HG03097 (cell line): Measurements from ENCODE around the gene SLC24A3.

Experiments
- ATAC-seq: cut with Tn5 transposase; IDR thresholded peaks from one replicate; pipeline ENCODE4 v1.9.1; 2021; ENCODE audit not compliant: unreplicated experiment, low FRiP score

SLC24A3 gene

DNA sequence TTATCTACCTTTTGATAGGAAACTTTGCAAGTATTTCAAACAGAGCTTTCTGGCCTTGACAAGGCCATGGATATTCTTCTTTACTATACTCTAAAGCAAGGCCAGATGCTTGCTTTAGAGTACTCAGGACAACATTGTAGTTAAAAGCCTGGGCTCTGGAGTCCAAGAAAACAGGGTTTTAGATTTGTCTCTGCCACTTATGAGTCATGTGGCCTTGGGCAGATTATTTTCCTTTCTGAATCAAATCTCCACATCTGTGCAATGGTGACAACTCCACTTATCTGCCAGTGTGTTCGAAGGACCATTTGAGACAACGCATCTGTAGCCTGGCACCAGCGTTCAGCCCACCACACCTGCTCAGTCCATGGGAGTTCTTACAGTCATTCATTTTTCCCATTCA, 279.7 kb downstream of the SLC24A3 start:
- ATAC-seq: no peak

DNA sequence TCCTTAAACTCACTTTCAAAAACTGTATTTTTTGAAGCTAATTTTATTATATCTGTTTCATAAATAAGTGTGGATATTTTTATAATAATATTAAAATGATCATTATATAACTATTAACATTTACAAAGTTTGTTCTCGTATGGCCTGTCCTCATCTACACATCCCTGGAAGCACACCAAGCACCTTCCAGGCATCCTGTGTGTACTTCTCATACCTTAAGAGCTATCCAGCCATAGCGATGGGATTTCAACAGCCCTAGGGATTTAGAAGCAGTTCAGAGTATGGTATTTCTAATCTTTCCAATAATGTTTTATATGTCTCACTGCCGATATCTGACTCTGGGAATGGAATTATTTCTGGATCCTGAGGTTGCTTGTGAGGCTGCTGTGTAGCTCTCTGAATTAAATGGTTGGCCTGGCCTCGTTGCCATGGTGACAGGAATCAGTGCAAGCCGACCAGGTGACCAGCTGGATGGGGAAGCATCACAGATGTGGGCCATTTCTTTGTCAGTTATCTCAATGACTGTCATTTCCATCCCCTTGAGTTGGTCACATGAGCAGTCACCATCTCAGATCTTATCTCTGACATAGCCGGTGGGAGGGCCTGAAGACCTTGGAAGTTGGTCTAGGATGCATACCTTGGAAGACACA, 280.4 kb downstream of the SLC24A3 start:
- no peak for ATAC-seq

DNA sequence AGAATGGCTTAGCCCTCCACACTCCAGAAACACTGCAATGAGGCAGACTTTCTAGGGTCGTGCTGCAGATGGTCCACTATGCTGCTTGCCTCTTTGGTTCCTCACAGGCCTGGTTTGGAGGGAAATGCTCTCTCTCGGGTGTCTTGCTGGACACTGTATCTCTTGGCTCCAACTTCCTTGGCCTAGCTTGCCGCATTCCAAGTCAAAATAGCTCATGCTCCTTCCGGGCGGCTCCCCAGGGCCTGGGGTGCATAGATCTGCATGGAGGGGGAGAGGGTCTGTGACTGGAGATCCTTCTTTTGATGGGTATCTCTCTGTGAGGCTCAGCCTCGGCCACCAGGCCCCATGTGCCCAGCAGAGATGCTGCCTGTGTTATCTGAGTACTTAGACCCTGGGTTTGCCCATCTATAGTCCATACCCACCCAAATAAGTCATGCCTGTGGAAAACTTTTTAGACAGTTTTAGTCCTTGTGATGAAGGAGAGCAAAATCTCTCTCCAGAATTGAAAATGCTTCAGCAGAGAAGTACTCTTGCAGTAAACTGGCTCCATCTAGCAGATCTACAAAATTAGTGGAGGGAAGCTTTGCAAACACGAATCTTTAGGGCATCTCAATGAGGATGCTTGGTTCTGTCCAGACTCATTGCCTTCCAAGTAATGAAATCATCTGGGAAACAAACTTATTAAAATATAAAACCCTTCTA, 281.5 kb downstream of the SLC24A3 start:
- no peak for ATAC-seq

DNA sequence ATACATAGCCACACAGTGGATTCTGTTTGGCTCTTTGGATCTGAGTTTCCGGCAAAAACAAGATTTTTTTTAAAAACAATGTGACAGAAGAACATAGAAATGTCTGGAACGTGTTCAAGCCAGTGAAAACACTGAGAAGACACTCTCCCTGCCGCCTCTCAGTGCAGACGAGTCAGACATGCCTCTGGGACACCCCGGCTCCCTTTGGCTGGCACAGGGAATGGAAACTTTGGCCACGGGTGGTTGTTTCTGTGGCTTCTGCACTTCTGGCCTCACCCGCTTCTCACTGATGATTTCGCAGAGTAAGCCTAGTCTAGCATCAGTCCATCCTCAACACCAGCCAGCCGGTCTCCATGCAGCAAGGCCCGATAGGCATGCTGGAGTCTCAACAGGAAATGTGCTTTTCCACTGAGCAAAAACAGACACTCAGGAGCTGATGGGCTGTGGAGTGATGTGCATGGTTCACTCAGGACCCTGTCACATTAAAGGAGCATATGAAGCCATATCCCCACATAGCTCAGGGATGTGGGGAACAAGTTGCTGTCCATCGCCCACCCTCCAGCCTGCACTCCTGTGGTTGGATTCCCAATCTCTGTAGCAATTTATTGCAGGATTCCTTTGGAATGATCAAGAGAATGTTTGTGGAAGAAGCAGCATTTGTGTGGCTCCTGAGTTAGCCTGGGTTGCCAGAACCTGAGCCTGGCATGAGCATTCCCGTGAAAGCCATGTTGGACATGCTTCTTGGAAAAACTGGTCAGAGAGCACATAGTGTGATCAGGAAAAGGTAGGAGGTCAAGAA, 283.7 kb downstream of the SLC24A3 start:
- ATAC-seq: no peak

DNA sequence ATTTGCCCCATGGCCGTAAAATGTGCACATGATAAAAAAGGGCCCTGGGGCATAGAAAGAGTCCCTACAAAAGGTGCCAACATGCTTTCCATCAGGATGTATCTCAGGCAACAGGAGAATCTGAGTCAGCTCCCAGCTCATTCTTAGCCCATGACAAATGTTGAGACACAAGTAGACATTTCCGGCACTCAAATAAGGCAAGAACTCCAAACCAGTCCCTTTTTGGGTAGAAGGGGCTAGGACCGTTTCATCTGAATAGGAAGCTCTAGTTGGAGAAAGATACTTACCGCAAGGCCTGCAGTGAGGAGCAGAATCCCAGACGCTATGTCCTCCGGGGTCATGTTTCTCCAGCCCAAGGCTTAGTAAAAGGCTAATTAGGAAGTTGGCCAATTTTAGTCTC, 284.6 kb downstream of the SLC24A3 start:
- no peak for ATAC-seq

DNA sequence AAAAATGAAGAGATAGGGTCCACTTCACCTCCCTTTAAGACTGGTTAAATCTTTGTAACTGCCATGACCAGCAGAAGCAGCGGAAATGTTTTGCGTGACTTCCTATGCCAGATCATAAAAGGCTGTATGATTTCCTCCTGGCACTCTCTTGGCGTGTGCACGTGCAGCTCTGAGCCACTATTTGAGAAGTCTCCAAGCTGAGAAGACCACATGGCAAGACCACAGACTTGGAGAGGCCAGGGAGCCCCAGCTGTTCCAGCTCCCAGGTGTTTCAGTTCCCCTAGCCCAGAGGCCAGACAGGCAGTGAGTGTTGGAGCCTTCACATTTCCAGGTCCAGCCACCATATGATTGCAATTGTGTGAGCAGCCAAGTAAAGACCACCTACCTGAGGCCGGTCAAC, 286.3 kb downstream of the SLC24A3 start:
- ATAC-seq: no peak

DNA sequence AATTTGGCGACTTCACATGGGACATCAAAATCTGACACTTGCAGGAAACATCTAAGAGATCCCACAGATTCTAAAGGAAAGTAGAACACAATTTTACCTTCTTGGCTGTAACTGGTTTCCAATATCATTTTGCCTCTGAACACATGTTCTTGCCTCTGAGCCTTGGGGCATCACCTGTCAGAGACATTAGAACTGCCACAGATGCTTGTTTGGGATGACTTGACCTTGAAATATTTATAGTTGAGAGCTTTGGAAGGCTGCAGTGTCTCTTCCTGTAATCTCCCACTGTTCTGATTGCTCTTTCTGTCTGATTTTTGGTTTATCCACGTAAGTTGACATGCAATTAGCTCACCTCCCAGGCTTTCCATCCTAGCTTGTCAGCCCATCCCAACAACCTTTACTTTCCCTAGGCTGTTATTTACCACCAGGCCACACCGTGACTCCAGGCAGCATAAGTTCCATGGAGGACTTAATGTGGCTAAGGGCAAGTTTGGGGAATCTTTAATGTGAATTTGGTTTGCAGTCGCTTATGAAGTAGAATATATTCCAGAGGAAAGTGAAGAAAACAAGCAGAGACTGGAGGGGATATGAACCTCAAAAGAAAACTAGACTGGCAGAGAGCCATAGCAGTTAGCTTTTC, 289.2 kb downstream of the SLC24A3 start:
- no peak for ATAC-seq

DNA sequence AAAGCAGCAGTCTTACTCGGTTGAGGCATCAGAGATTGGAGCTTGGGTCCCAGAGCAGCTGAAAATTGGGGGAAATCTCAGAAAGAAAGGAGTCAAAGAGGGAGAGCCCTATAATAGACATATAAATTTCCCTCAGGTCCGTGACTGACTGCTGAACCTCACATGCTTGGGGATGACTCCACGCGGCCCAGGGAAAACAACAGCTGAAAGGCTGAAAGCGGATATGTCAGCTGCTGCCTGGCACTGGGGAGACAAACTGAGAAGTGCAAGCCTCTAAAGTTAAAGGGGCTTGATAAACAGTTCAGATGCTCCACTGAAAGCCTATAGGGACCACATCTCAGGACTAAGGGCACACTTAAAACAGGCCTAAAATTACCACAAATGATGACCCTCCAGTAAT, 289.7 kb downstream of the SLC24A3 start:
- no peak for ATAC-seq

DNA sequence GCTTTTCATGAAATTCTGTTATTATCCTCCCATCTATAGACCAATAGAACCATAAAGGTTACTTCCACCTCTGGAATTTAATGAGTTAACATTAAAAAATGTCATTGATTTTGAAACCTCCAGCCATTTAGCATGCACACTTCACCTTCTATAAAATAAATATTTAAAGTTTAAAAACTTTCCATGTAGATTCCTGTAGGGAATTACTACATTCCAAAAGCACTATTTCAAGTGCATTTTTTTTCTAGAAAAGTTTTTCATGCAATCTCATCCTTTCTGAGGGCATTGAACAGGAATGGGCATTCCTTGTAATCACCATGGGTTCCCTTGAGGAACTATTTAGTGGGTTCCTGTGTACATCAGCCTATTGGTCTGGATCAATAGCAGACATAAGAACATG, 291.8 kb downstream of the SLC24A3 start:
- no peak for ATAC-seq

DNA sequence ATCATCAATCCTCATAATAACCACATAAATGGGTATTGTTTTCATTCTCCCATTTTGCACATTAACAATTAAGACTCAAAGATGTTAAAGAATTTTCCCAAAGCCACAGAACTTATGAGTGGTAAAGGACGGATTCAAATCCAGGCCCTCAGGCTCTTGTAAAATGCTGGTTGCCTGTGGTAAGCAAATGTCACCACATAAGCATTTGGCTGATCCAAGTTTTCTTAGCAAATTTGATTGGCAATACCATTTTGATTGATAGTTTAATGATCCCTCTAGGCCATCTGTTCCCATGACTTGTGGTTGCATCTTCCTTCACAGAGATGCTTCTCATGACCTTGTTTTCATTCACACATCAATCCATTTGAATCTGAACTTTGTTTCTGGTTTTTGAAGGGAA, 293.6 kb downstream of the SLC24A3 start:
- no peak for ATAC-seq

DNA sequence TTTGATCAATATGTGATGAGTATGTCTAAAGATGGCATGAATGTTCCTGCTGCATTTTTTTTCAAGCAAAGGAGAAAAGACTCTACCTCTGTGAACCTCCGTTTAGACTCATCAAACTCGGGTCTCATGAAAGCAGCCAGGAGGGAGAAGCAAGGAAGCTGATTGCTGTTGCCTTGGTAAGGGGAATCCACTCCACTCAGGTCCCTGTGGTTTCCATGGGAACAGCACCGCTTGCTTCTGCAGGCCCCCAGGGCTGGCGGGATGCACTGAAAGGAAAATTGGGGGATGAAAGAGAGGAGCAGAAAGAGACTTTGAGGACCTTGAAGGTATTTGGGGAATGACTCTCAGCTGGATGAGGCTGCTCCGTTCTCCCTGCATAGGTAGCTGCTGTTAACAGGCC, 296.0 kb downstream of the SLC24A3 start:
- no peak for ATAC-seq

DNA sequence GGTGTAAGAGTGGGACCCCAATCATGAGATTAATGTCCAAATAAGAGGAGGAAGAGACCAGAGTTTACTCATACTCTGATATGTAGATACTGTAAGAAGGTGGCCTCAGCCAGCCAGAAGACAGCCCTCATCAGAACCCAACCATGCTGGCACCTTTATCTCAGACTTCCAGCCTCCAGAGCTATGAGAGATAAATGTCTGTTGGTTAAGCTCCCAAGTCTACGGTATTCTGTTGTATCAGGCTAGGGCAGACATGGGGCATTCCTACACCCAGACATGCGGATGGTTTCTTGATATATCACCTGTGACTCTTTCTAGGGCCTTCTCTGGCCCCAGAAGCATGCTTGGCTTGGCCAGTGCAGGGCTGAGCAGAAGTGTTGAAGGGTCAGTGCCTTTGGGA, 298.2 kb downstream of the SLC24A3 start:
- ATAC-seq: no peak

DNA sequence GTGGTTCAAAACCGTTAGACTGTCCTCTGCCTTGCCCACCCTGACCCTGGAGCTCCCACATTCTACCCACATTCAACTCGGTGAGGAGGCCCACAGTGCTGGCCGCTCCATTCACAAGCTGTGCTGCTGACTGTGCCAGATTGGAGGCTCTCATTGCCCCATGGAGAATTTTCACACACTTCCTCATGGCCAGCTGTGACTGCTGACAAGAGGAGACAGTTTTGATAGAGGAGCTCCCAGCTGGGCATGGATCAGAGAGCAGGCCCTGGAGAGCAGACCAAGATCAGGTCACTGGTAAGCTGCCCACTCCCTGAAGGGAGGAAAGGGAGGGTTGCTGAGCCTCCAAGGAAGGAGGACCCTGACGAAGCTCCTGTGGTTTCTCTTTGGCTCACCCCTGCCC, 299.5 kb downstream of the SLC24A3 start:
- ATAC-seq: no peak

DNA sequence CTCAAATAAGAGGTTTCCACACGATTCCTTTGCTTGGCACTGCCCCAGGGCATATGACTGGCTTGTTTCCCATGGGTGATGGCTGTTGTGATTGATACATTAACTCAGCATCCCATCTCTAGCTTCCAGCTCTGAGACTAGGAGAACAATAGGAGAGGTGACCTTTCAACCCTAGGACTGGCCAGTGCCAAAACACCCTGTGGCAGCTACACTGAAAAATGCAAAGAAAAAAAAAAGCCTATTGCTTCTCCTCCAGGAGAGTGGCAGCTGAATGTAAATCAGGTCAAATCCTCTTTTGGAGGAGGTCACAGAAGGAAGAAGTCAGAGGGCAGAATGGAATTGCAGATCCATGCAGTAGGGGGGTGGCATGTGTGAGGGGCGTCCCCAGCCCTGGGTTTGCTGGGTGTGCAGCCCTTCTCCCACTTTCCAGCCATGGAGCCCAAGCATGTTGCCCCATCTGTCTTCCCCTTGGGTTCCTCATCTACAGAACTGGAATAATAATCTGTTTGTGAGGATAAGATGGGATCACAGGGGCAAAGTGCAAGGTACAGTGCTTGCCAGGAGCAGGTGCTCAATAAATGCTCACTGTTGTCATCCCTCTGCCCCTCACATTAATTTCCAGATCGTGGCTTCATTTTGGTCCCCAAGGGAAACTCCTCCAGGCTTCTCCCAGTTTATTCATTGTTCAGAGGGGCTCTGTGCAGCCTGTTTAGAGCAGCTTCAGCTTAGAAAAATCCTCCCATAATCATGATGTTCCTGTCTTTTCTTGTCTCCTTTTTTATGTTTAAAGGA, 300.6 kb downstream of the SLC24A3 start:
- no peak for ATAC-seq

DNA sequence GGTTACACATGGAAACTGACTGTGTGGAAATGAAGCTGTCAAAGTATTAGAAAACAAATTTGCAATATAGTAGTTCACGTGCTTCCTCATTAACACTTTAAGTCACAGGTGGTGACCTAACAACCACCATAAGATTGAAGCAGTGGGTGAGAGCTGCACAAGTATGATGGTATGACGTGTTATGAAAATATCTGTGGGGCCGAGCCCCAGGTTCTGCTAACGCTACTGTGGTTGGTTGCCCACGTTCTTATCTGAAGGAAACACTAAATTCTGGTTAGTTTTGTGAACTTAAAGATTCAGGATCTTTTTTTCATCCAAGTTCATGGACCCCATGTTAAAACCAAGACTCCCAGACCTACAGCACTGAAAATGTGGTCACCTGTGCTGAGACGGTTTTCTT, 302.6 kb downstream of the SLC24A3 start:
- no peak for ATAC-seq

DNA sequence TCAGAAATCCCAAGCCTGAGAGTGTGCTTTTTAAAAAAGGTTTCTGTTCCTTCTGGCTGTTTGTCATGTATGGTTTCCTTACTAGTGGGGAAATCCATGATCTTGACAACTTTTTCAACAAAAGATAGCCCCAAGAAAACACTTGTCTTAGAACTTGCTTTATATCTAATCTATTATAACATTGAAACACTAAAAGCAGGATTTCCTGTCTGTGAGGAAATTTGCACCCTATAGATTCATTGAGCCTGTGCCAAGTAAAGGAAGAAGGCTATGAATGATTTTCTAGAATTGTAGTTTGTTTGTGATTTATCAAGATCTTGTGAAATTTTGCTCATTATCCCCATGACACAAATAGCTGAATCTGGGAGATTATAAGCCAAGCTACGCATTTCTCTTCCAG, 307.0 kb downstream of the SLC24A3 start:
- ATAC-seq: no peak

DNA sequence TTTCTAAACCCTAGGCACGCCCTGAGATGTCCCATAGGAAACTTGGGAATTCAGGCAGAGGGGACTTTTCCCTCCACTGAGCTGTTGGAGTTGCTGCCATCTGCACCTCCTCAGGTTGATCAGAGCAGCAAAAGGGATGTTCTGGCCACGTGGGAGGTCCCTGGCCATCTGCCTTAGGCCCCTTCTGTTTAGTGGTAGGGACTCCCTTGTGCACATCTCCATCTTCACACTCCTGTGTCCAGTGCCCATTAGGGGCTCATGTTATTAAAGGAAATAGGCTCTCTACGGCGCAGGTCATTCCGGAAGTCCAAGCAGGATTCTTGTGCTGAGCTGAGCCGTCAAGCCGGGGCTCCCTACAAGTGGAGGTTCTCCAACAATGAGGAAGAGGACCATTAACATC, 307.8 kb downstream of the SLC24A3 start:
- no peak for ATAC-seq

DNA sequence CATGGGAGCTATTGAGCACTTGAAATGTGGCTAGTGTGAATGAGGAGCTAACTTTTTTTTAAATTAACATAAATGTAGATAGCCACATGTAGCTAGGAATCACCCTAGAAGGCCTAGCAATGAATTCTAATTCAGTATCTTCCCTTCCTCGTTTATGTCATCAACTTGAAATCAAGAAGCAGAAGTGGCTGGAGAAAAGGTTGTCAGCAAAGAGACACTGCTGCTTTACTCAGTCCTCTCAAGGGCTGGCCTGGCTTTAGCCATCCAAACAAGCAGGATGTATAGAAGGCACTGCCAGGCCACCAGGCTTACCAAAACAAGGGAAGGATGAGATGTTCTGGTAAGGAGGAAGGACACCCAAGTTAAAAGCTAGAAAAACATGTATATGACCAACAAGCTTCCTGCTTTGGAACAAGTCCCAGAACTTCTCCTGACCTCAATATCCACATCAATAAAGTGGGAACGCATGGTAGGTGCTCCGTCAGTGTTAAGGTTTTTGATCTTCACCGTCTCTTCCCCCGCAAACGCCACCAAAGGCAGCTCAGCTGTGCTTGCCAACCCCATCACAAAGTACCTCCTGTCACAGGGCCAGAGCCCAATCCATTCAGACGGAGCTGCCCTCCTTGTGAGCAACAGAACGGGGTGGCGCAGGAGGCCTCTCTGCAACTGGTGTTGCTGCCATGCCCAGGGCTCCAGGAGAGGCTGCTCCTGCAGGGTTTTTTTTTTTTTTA, 309.8 kb downstream of the SLC24A3 start:
- no peak for ATAC-seq

DNA sequence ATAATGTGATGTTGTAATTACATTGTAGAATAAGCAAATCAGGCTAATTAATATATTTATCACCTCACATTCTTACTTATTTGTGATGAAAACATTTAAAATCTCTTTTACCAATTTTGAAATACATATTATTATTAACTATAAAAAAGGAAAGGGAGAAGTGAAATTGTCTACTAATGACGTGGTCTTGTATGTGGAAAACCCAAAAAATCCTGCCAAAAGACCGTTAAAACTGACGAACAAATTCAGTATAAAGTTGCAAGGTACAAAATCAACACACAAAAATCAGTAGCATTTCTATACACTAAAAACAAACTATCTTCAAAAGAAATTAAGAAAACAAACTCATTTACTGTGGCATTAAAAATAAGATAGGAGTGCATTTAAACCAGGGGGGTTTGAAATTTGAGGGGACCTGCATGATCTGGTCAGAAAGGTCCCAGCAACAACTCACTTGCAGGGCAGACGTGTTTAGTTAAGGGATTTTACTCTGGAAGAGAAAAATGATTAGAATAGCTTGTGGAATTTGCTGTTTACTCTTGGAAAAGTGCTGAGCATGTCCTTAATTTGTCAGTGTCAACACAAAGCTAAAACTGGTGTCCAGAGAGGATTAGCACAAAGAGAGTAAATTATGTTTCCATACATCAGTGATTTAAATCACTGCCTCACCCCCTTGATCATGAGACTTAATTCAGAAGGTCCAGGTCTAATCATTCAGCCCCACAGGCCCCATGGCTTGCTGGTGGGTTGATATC, 310.6 kb downstream of the SLC24A3 start:
- ATAC-seq: no peak
